NCI-H2196 (cell line): ENCODE measurements around the gene ARL15.

Experiments used
- DNase-seq: peaks from one replicate; lab custom pipeline; 2025; ENCODE audit not compliant: unreplicated experiment; lab: John Stamatoyannopoulos, UW

The ARL15 gene

GRCh38 chr5:53948598-53948997 lies 361.8 kb downstream of the ARL15 start:
- DNase-seq: no peak

- no peak for DNase-seq
Measured at GRCh38 chr5:53946405-53947100, 363.8 kb downstream of the ARL15 start.

GRCh38 chr5:53944981-53945380 lies 365.4 kb downstream of the ARL15 start:
- DNase-seq: no peak

- DNase-seq: no peak
Measured at GRCh38 chr5:53943938-53944337, 366.4 kb downstream of the ARL15 start.

GRCh38 chr5:53942724-53943123 lies 367.6 kb downstream of the ARL15 start:
- DNase-seq: no peak

GRCh38 chr5:53940921-53941320 lies 369.5 kb downstream of the ARL15 start:
- DNase-seq: no peak

- no peak for DNase-seq
Measured at GRCh38 chr5:53937467-53937866, 372.9 kb downstream of the ARL15 start.

- no peak for DNase-seq
Measured at GRCh38 chr5:53936481-53937352, 373.7 kb downstream of the ARL15 start.

GRCh38 chr5:53934151-53934820 lies 376.1 kb downstream of the ARL15 start:
- DNase-seq: no peak

GRCh38 chr5:53932351-53932750 lies 378.0 kb downstream of the ARL15 start:
- DNase-seq: no peak

GRCh38 chr5:53930457-53930856 lies 379.9 kb downstream of the ARL15 start:
- DNase-seq: no peak

- no peak for DNase-seq
Measured at GRCh38 chr5:53929570-53929969, 380.8 kb downstream of the ARL15 start.

GRCh38 chr5:53929152-53929551 lies 381.2 kb downstream of the ARL15 start:
- DNase-seq: no peak

GRCh38 chr5:53928641-53929040 lies 381.7 kb downstream of the ARL15 start:
- DNase-seq: no peak

GRCh38 chr5:53927668-53928247 lies 382.6 kb downstream of the ARL15 start:
- no peak for DNase-seq

- no peak for DNase-seq
Measured at GRCh38 chr5:53926026-53926425, 384.3 kb downstream of the ARL15 start.

- DNase-seq: no peak
Measured at GRCh38 chr5:53924392-53924791, 386.0 kb downstream of the ARL15 start.

GRCh38 chr5:53923961-53924360 lies 386.4 kb downstream of the ARL15 start:
- DNase-seq: no peak

GRCh38 chr5:53922508-53923498 lies 387.6 kb downstream of the ARL15 start:
- no peak for DNase-seq

GRCh38 chr5:53917826-53918225 lies 392.5 kb downstream of the ARL15 start:
- no peak for DNase-seq
